GM21825 (cell line): ENCODE data around the gene SLC35F3.
"Not testable (repeated sequence)": the region's sequence is repeated elsewhere in the genome, so short reads cannot be mapped to it uniquely, and the experiment has no call there.

Experiments used
- ATAC-seq: cut with Tn5 transposase; IDR thresholded peaks from one replicate; pipeline ENCODE4 v1.9.1; 2021; ENCODE audit warnings: mild to moderate bottlenecking, moderate library complexity; ENCODE audit not compliant: unreplicated experiment

The SLC35F3 gene

DNA sequence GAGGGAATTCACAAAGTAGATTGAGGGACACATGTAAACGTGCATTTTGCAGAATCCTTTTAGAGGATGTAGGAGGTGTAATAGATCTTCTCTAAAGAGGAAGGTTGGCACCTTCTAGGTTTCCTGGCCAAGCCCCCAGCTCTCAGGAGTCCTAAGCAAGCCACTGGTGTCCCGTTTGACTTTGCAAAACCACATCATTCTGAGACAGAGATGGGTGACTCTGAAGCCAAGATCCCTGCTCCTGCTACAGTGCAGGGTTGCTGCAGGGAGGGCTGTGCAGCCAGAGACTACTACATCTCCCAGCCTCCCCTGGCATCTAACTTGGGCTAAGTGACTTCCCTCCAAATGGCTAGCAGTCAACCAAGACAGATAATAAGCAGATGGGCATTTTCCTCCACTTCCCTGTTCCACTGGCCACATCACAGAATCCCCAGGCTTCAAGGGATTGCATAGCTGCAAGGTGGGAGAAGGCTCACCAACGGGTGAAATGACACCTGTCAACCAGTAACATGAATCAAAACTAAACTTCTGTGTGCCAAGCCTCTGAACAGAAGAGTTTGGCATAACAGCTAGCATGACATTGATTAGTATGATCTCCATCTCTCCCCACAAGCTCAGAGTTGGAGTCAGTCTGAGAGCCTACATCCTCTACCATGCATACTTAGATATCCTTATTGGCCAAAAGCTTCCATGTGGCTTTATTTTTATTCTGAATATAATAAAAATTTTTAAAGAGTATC is 339.2 kb downstream of the SLC35F3 start:
- no peak for ATAC-seq

DNA sequence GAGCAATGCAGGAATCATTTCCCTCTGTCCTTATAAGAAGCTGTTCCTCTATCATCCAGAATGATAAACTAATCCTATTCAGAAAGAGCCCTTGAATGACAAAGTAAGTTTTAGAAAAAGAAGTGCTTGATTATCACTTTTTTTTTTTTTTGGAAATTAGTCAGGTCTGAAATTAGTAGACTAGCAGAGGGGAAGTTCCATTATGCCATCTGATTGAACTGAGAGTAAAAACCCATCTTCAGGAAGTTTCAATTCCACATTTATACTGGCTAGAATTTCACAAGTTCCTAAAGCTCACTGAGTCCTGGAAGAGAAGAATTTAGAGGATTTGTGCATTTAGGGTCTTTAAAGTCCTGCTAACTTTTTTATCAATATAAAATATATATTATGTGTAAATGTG is 340.0 kb downstream of the SLC35F3 start:
- ATAC-seq, result peak; percentile 29

DNA sequence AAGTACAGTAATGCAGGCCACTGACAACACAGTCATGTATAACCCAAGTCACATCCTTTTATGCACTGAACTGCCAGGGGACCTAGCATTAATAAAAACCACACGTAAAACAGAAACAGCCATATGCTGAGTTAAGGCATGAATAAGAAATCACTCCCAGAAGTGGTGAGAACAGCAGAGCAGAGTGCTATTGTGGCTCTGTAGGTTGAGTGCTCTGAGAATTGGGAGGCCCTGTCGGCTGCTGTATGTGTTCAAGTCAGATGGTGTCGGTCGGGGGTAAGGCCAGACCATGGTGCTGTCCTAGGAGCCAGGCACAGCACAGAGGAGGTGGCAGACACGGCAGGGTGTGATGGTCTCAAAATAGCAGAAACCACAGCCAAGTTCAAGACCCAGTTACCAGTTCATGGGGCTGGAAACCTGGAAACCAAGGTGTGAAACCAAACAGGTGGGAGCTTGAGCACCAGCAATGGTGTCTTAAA is 342.2 kb downstream of the SLC35F3 start:
- ATAC-seq, result peak; percentile 88

DNA sequence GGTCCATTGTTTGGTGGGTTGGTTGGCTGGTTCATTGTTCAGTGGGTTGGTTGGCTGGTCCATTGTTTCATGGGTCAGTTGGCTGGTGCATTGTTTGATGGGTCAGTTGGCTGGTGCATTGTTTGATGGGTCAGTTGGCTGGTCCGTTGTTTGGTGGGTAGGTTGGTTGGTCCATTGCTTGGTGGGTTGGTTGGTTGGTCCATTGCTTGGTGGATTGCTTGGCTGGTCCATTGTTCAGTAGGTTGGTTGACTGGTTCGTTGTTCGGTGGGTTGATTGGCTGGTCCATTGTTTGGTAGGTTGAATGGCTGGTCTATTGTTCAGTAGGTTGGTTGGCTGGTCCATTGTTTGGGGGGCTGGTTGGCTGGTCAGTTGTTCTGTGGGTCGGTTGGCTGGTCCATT is 343.3 kb downstream of the SLC35F3 start:
- ATAC-seq, result not testable (repeated sequence)

DNA sequence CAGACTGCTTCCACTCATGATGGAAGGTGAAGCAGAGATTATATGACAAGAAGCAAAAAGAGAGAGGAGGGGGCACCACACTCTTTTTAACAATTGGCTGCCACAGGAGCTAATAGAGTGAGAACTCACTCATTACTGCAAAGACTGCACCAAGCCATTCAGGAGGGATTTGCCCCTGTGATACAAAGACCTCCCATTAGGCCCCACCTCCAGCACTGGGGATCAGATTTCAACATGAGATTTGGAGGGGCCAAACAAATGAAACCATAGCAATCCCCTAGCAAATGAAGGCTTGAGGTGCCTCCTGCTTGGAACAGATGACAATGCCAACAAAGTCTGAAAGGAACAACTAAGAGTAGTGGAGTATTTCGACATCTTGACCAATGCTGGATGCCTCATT is 346.3 kb downstream of the SLC35F3 start:
- no peak for ATAC-seq

DNA sequence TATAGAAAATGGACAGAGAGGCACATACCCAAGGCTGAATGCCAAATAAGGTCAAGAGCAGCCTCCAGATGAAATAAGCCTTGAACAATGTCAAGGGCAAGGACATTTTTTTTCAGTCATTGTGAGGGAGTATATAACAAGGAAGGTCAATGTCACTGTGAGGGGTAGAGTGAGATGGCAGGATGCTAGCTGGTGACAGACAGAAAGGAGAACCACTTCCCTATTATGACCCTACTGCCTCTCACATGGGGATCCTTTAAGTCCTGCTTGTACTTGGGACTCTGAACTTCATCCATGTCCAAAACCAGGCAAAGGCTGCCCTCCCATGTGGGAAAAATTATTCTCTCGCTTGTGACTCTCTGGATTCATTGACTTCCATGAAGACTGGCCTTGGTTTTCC is 349.3 kb downstream of the SLC35F3 start:
- no peak for ATAC-seq

DNA sequence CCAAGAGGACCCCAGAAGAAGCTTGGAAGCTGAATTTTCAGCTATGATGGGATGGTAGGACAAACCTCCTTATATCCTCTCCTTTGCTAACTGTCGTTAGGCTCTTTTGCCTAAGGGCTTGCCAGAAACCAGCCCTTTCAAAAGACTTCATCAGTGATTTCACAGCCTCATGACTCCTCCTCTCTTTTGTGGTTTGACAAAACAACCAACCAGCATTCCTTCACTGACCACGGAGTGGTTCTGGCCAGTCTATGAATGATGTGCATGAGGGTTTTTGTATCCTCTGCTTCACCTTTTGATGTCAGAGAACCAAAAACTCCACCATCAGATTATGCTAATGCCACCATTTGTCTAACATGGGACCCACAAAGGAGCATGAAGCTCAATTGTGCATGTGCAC is 351.9 kb downstream of the SLC35F3 start:
- no peak for ATAC-seq

DNA sequence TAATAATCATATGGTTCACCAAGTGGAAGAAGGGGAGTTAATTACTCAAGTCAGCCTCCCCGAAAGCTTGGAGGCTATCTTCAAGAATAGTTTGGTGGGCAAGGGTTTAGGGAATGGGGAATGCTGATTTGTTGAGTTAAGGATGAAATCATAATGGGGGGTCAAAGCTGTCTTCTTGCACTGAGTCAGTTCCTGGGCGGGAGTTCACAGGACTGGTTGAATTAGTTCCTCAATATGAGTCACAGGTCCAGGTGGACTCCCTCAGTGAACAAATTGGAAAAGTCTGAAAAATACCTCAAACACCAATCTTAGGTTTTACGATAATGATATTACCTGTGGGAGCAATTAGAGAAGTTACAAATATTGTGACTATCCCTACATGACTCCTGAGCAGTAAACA is 353.6 kb downstream of the SLC35F3 start:
- no peak for ATAC-seq

DNA sequence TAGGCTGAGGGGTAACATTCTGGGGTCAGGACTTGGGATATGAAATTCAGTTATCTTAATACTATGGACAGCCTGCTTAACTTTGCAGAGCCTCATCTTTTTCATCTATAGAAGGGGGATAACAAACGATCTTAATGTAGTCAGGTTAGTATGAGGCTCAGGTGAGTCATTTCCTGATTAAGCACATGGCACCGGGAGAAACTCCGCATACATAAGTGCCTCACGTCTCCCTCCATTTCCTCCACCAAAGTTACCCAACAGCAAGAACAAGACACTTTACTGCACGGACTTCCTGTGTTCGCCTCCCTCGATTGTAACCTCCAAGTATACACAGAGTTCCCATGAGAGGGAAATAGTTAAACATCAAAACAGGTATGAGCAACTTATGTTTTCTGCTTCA is 356.1 kb downstream of the SLC35F3 start:
- ATAC-seq, result no peak

GRCh38 chr1:234261545-234261944 is 357.1 kb downstream of the SLC35F3 start:
- no peak for ATAC-seq

GRCh38 chr1:234262007-234262753 is 357.7 kb downstream of the SLC35F3 start:
- no peak for ATAC-seq

DNA sequence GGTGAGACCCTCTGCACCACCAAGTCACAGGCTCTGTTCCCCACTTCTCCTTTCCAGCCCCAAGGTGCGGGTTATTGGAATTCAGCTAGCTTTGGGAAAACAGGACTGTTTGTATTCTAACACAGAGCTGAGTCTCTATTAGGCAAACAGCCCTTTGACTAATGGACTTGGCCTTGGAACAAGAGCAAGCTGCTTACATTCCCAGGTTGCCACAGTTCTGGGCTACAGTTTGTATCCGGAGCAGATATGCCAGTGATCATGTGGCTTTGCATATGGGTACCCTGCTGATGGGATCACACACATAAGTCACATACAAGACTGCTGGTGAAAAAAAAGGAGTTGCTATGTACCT is 358.3 kb downstream of the SLC35F3 start:
- no peak for ATAC-seq

GRCh38 chr1:234264832-234265231 is 360.4 kb downstream of the SLC35F3 start:
- ATAC-seq, result no peak

GRCh38 chr1:234265321-234265720 is 360.8 kb downstream of the SLC35F3 start:
- ATAC-seq, result no peak

- no peak for ATAC-seq
These were observed 361.4 kb downstream of the SLC35F3 start for GRCh38 chr1:234265861-234266260.

- no peak for ATAC-seq
These were observed 365.6 kb downstream of the SLC35F3 start for GRCh38 chr1:234270093-234270492.

DNA sequence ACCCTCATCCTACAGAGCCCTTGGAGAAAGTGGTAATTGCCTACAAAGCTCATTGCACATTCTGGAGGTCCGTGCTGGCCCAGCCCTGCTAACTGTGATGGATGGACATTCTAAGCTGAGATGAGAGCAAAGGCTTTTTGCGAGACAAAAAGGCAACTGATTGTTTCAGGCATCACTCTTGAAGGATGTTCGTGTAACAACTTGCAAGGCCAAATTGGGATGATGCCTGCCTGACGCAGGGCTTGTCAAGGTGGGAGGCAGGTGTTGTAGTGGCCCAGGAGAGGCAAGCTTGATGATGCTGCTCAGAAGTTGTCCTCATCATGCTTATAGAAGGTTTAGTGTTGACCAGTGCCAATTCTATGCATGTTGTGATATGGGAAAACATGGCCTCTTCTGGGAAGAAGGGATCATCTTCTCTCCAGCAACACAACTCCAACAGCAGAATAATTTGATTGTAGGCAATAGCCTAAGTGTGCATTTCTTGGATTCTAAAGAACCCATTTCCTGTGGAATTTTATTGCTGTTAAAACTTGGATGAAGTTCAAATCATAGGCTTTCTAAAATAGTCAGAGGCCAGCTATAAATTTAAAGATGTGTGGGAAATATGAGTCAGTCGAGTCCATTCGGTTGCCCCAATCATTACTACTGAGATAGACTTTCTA is 366.2 kb downstream of the SLC35F3 start:
- no peak for ATAC-seq

GRCh38 chr1:234271243-234271606 is 366.7 kb downstream of the SLC35F3 start:
- peak; percentile 93 for ATAC-seq

DNA sequence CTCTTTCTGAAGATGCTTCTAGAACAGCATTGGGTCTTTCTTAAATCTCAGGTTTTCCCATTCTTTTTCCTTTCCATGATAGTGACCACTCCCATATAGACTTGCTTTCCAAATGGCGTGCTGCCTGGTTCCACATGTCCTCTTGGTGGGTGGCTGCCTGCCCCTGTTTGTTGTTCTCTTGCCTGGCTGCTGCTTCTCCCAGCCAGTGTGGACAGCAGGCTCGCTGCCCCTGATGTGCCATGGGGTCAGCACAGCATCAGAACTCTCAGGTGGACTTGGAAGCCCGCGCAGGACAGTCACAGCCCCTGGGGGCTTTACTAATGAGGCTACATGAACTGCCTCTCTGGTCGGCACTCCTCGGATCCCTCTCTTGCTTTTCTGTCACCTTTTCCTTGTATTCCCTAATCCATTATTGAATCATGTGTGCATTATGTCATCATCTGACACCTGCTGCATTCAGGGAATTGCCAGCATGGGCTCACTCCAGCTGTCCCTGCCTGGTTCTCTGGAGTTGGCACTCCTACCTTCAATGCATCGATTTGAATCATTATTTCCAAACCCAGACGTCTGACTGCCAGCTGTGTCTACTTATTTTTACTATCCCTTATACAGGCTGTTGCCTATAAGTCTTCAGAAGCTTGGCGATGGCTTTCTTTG is 368.3 kb downstream of the SLC35F3 start:
- no peak for ATAC-seq

- ATAC-seq, result no peak
These were observed 369.5 kb downstream of the SLC35F3 start for GRCh38 chr1:234273981-234274380.

GRCh38 chr1:234276151-234276788 is 371.8 kb downstream of the SLC35F3 start:
- no peak for ATAC-seq
